HG02973 (cell line): Measurements from ENCODE around the gene IFIT5.
"Not testable (repeated sequence)": the region's sequence is repeated elsewhere in the genome, so short reads cannot be mapped to it uniquely, and the experiment has no call there.

ENCODE experiments used
- ATAC-seq: cut with Tn5 transposase; IDR thresholded peaks from one replicate; pipeline ENCODE4 v1.9.1; 2021; ENCODE audit warnings: moderate library complexity; ENCODE audit not compliant: unreplicated experiment

IFIT5 gene

GRCh38 chr10:89427629-89428028 lies 13.3 kb downstream of the IFIT5 start:
- no peak for ATAC-seq

GRCh38 chr10:89428877-89429276 lies 14.5 kb downstream of the IFIT5 start:
- ATAC-seq = no peak

GRCh38 chr10:89431977-89432376 lies 17.6 kb downstream of the IFIT5 start:
- ATAC-seq = no peak

DNA sequence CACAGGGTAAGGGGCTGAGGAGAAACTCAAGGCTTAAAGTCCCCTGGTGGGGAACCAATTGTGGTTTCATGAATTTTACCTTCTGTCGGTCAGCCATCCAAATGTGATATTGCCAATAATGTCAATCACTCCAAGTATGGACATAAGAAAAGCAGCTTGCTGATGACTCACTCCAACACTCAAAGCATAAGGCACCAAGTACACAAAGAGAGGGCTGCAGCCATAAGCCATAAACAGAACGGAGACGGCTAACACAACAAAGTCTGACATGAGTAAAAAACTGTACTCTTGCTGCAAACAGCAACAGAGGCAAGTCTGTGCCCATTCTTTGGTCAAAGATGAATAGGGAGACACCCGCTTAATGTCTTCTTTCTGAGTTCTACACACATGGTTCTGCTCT lies 24.2 kb downstream of the IFIT5 start:
- no peak for ATAC-seq

- no peak for ATAC-seq
These were observed 26.1 kb downstream of the IFIT5 start for GRCh38 chr10:89440226-89441009.

DNA sequence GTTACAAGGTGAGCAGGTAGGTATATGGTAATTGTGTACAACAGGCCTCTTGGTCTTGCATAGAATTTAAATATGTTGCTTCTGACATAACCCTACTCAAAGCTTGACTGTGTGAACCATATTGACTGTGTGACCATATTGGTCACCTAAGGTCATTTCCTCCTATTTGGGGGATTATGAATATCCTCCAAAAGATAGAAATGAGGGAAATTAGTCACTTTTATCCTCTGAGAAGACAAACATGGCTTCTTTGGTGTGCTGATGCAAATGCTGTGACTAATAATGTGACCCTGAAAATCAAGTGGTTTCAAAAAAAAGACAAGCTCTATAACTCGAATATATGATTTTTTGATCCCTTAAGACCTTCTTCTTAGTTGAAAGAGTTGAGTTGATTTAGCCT lies 27.9 kb downstream of the IFIT5 start:
- ATAC-seq = no peak

DNA sequence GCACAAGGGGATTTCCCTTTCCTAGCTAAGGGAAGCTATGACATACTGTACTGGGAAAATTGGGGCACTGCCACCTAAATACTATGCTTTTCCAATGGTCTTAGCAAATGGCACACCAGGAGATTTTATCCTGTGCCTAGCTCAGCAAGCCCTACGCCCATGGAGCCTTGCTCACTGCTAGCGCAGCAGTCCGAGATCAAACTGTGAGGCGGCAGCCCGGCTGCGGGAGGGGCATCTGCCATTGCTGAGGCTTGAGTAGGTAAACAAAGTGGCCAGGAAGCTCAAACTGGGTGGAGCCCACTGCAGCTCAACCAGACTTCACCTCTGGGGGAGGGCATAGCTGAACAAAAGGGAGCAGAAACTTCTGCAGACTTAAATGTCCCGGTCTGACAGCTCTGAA lies 30.5 kb downstream of the IFIT5 start:
- ATAC-seq = not testable (repeated sequence)

DNA sequence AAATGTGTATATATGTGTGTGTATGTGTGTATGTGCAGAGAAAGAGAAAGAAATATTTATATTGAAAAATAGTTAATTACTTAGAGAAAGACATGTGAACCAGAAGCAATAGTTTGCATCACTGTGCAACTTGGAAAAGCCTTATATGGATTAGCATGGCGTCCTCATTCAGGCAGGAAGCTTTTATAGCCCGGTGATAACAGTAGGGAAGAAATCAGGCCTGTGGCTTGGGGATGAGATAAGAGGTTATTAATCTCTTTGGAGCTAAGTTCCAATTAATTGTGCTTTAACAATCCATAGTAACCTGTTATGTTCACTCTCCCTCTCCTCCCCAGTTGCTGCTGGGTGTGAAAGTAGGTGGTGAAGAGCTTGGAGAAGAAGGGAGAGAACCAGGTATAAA lies 36.5 kb downstream of the IFIT5 start:
- no peak for ATAC-seq

- no peak for ATAC-seq
These were observed 37.8 kb downstream of the IFIT5 start for GRCh38 chr10:89452193-89452592.

GRCh38 chr10:89454561-89455347 lies 40.4 kb downstream of the IFIT5 start:
- ATAC-seq = no peak

DNA sequence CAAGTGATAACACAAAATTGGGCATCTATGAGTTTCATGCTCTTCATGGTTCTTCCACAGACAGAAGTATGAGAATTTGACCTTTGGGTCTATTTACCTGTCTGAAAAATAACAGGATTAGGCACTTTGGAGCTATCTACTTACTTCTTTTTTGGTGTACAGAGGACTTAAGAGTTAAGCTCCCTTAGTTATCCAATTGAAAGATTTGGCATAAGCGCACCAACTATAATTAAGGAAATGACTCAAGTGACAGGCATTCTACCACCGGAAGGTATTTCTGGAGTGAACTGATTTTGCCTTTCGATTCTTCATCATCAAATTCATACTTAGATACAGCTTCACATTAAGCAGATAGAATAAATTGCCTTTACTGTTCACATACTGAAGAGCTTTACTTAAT lies 43.9 kb downstream of the IFIT5 start:
- no peak for ATAC-seq

DNA sequence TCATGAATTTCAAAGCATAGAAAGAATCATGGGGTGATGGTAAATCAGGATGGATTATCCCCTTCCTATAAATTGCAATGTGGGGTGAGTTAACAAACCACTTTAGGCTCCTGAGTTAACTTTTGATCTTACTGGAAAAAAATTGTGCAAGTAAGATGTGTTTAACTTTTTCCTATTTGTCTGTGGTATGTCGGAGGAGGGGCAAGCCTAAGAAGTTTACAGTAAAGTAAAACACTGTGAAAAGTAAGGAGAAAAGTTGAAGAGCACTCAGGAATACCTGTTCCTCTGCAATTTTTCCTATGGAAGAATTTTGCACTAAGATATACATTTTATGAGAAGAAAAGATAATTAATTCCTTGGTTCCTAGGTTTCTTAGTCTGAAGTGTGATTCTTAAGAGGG lies 44.4 kb downstream of the IFIT5 start:
- no peak for ATAC-seq

DNA sequence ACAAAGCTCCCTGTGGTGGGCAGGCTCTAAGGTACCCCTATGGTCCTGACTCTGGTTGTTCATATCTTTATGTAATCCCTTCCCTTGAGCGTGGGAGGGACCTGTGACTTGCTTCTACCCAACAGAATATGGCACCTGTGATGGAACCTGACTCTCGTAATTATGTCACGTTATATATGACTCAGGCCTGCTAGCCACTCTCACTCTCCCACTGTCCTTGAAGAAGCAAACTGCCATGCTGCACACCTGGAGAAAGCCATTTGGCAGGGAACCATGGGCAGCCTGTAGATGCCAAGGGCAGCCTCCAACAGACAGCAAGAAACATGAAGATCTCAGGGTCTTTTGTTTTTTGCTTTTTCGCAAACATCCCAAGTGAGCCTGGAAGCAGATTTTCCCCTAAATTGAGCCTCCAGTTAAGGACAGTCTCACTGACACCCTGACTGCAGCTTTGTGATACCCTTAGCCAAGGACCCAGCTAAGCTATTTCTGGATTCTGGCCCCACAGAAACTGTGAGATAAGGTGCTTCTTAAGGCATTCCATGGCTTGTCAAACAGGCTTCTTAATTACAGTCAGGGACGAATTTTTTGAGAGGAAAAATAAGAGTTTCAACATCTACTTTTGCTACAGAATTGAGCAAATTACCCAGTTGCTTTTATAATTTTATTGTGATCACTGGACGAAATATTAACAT lies 49.6 kb downstream of the IFIT5 start:
- ATAC-seq = no peak

DNA sequence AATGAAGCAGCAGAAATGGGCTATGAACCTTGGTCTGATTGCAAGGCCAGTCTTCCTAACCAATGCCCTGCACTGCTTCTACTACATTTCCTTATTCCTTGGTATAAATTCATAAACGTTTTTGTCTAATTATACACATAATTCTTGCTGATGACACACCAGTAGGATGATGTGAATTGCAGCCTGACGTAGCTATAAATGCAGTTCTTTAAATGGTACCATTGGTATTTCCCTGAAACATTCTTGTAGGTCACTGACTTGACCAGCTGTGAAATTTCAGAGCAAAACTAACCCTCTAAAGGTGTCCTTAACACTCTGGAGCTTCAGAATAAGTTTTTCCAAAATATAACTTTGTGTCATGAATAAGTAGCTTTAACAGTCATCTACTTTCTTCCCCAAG lies 50.8 kb downstream of the IFIT5 start:
- no peak for ATAC-seq

DNA sequence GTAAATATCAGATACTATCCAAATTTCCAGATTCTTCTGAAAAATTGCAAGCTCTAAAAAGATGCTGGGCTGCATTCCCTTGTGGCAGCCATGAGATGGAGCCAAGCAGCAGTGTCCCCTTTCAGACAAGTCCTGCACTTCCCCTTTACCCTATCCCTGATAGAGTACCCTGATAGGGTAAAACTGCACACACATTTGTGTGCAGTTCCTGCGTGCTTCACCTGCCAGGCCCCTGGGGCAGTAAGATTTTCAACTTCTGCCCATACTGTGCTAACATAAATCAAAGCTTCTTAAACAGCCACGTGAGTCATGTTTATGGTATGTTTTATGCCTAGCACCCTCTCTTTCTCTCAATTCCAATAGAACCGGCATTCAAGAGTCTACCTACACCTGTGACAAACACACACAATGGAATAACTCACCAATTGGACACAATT lies 52.2 kb downstream of the IFIT5 start:
- no peak for ATAC-seq

DNA sequence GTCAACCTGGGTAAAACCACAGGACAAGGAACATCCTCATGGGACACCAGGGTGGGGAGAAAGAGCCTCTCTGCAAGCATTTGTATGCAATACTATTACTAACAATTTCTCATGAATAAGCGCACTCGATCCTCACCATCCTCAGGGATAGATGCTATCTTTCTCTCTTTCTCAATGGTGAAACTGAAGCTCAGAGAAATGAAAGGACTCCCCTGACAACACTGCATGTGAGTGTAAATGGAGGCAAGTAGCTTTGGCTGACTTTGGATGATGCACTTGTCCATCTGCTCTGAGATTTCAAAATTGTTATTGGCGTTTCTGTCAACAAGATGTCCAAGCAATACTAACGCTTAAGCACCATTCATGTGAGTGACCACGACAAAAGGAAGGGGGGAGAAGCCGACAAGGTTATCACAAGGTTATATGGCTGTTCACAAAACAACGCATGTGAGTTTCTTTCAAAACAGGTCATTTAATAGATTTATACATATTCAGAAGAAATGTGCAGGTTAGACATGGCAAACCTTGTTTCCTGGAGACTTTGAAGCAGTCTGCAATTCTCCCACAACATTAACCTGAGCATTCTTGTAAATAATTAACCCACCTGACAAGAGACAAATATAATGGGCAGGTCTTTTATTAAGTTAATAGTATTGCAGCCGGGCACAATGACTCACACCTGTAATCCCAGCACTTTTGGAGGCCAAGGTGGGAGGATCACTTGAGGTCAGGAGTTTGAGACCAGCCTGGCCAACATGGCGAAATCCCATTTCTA lies 54.0 kb downstream of the IFIT5 start:
- no peak for ATAC-seq

DNA sequence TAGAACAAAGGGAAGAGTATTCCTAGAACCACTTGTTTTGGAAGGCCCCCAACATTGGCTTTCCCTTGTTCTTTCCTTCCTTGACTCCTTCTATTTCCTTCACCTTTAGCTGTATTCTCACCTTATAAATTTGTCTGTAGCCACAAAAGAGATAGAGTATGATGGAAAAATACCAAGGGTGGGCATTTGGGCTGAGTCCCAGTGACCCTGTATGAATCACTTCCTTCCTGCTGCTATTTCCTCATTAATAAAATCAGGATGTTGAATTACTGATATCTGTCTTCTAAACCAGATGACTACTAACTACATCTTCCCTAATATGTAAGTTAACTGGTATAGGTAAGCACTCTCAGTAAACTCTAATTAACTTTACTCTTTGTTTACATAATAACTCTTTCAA lies 55.1 kb downstream of the IFIT5 start:
- ATAC-seq = no peak
